Neural progenitor cell (in vitro differentiated cells): ENCODE measurements around the gene COL23A1.

Source experiments
- EZH2 ChIP-seq: fragments of 200-600 bp; sonication (generic); IDR thresholded peaks from 2 replicates; pipeline ENCODE4 v1.6.1; 2017; ENCODE audit warnings: antibody characterized with exemption, mild to moderate bottlenecking, moderate library complexity
- TF ChIP-seq, protein P1 (sequence below): fragments of 200-600 bp; sonication (generic); IDR thresholded peaks from 2 replicates; pipeline ENCODE4 v1.5.1; 2017; ENCODE audit warnings: antibody characterized with exemption, mild to moderate bottlenecking

DNA sequence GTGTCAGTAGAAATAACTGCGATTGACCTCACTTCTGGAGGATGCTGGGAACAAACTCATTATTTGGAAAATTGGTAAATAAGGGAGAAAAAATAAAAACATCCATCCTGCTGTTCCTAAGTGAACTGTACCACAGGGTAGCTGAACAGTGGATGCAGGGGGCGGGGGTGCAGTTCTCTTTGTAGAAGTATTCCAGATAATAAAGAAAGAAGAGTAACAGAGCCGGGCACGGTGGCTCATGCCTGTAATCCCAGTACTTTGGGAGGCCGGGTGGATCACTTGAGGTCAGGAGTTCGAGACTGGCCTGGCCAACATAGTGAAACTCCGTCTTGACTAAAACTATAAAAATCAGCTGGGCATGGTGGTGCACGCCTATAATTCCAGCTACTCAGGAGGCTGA, 132.1 kb downstream of the COL23A1 start:
- TF ChIP-seq, protein P1, sequence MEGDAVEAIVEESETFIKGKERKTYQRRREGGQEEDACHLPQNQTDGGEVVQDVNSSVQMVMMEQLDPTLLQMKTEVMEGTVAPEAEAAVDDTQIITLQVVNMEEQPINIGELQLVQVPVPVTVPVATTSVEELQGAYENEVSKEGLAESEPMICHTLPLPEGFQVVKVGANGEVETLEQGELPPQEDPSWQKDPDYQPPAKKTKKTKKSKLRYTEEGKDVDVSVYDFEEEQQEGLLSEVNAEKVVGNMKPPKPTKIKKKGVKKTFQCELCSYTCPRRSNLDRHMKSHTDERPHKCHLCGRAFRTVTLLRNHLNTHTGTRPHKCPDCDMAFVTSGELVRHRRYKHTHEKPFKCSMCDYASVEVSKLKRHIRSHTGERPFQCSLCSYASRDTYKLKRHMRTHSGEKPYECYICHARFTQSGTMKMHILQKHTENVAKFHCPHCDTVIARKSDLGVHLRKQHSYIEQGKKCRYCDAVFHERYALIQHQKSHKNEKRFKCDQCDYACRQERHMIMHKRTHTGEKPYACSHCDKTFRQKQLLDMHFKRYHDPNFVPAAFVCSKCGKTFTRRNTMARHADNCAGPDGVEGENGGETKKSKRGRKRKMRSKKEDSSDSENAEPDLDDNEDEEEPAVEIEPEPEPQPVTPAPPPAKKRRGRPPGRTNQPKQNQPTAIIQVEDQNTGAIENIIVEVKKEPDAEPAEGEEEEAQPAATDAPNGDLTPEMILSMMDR, result no peak
- TF ChIP-seq EZH2, result no peak
